Stimulated activated naive B cell treated with anti-CD40 and anti-IgM and Interleukin-4, amounts not matched to agents 10 μg/mL and 1 μg/mL and 100 μg/mL, for 72 hours (primary cell): Measurements from ENCODE around the gene TRAF3IP1.

Source experiments
- ATAC-seq, 2 donors: fragments of 150-1000 bp; cut with Tn5 transposase; replicated peaks; 2 replicates each; pipeline ENCODE4 v1.10.0; 2021; ENCODE audit warnings: moderate library complexity in 1 of 2
- DNase-seq: peaks from one replicate; pipeline ENCODE4 v3.0.0; 2021
- H3K27ac Mint-ChIP-seq: one replicate; pipeline ENCODE4 v1.8.0; 2022; ENCODE audit warnings: mild to moderate bottlenecking, mixed read lengths
- H3K27me3 Mint-ChIP-seq, 2 donors: one replicate each; pipeline ENCODE4 v1.8.0; 2022; ENCODE audit warnings: mixed read lengths in 2 of 2
- H3K36me3 Mint-ChIP-seq, 2 donors: one replicate each; pipeline ENCODE4 v1.8.0; 2022; ENCODE audit warnings: mixed read lengths in 2 of 2, mild to moderate bottlenecking in 1 of 2
- H3K4me1 Mint-ChIP-seq, 2 donors: one replicate each; pipeline ENCODE4 v1.8.0; 2022; ENCODE audit warnings: mixed read lengths in 2 of 2, mild to moderate bottlenecking in 1 of 2
- H3K4me3 Mint-ChIP-seq, 2 donors: one replicate each; pipeline ENCODE4 v1.8.0; 2022; ENCODE audit warnings: mild to moderate bottlenecking in 2 of 2, mixed read lengths in 2 of 2, moderate library complexity in 1 of 2
- H3K9me3 Mint-ChIP-seq, 2 donors: one replicate each; pipeline ENCODE4 v1.8.0; 2022; ENCODE audit warnings: mixed read lengths in 2 of 2, mild to moderate bottlenecking in 1 of 2

TRAF3IP1 gene

GRCh38 chr2:238418999-238419546, 98.8 kb downstream of the TRAF3IP1 start:
- H3K4me3 Mint-ChIP-seq = no peak overlapping the region
- DNase-seq (no peak), ATAC-seq (no peak)
- no peaks in the 10 kb centered on the region for H3K4me1 Mint-ChIP-seq
- H3K9me3 Mint-ChIP-seq = peaks cover 9 to 13% of the 10 kb centered on the region in 2 donors
- H3K27me3 Mint-ChIP-seq = peaks cover 4 to 10% of the 10 kb centered on the region in 2 donors
- no peak overlapping the region for H3K27ac Mint-ChIP-seq
- peaks cover 11 to 32% of the 10 kb centered on the region in 2 donors for H3K36me3 Mint-ChIP-seq

- Mint-ChIP-seq H3K4me1 (peaks cover under 1 to 3% of the 10 kb centered on the region in 2 donors), H3K9me3 (peaks cover 9 to 13% of the 10 kb centered on the region in 2 donors), H3K36me3 (peaks cover 10 to 30% of the 10 kb centered on the region in 2 donors), H3K27me3 (peaks cover 4 to 10% of the 10 kb centered on the region in 2 donors), H3K4me3 (no peak overlapping the region), H3K27ac (no peak overlapping the region)
- DNase-seq (no peak), ATAC-seq (no peak)
Observed at GRCh38 chr2:238420442-238420841, 100.1 kb downstream of the TRAF3IP1 start.

DNA sequence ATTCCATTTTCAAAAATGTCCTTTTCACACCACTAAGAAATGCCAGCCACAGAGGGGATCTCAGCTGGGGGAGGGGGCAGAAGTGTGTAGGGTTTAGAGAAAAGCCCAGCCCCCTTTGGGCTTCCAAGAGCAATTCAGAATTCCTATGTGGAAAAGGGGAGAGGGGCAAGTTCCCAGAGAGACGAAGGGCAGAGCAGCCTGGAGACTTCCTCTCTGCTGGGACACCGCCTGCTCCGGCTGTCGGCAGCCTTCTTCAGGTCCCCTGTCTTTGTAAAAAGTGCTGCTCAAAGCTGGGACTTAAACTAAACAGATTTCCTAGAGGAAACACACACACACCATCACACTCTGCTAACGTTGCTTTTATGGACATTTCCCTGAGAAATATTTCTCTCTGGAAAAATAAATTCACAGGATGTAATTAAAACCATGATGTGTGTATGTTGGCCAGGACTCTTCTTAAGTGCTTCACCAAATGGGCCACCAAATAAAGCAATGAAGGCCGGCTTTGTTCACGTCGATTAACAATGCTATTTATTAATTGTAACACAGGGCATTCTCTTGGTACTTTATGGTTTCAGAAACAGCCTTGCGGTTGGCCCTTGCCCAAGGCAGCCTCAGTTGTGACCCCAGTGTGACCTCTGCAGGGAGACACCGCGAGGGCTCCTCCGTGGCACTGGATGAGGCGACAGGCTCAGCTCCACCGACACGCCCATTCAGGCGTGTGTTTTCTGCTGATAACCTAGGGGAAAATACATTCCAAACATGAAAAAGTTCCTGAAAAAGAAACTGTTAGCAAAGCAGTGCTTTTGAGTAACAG, 100.8 kb downstream of the TRAF3IP1 start:
- no peak for ATAC-seq
- Mint-ChIP-seq H3K4me1 (peaks cover 3 to 10% of the 10 kb centered on the region in 2 donors), H3K4me3 (no peak overlapping the region), H3K27ac (no peak overlapping the region), H3K27me3 (peaks cover 4 to 10% of the 10 kb centered on the region in 2 donors), H3K9me3 (peaks cover 5 to 9% of the 10 kb centered on the region in 2 donors), H3K36me3 (peaks cover 9 to 23% of the 10 kb centered on the region in 2 donors)
- DNase-seq = no peak

DNA sequence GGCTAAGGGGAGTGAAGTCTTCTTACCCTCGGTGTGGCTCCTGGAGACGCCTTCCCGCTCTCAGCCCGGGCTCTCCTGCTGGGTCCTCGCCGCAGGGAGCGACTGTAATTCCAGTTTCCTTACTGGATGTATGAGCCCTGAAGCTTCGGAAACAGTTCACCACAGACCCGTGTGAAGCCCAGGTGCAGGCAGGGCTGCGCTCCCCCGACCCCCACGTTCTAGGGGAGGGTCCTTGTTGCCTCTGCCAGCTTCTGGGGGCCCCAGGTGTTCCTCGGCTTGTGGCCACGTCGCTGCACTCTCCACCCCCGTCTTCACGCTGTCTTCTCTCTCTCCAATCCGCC, 101.3 kb downstream of the TRAF3IP1 start:
- Mint-ChIP-seq H3K4me1 (peaks cover 5 to 12% of the 10 kb centered on the region in 2 donors), H3K27me3 (peaks cover 4 to 10% of the 10 kb centered on the region in 2 donors), H3K27ac (no peak overlapping the region), H3K4me3 (no peak overlapping the region), H3K9me3 (peaks cover 2 to 3% of the 10 kb centered on the region in 2 donors), H3K36me3 (peaks cover 5 to 17% of the 10 kb centered on the region in 2 donors)
- ATAC-seq = no peak
- DNase-seq = no peak

DNA sequence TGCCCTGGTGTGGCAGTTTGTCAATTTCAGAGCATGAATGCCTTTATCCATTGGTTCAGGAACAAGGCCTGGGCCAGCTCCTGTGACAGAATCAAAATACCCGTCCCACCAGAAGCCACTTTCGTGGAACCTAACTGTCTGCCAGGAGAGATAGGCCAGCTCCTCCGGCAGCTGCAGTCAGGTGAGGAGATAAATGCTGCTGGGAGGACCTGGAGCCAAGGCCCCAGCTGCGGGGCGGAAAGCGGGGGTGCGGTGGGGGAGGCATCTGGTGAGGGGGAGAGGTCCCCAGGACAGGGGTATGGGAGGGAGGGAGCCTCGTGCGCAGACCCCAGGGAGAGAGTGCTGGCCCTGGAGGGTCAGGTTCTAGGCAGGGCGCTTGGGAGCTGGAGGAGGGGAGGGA, 102.0 kb downstream of the TRAF3IP1 start:
- peaks cover 5 to 12% of the 10 kb centered on the region in 2 donors for H3K4me1 Mint-ChIP-seq
- DNase-seq (no peak), ATAC-seq (no peak)
- H3K9me3 Mint-ChIP-seq = no peaks in the 10 kb centered on the region
- peaks cover 3 to 15% of the 10 kb centered on the region in 2 donors for H3K36me3 Mint-ChIP-seq
- H3K4me3 Mint-ChIP-seq = no peak overlapping the region
- H3K27ac Mint-ChIP-seq = no peak overlapping the region
- H3K27me3 Mint-ChIP-seq = peaks cover 4 to 10% of the 10 kb centered on the region in 2 donors

DNA sequence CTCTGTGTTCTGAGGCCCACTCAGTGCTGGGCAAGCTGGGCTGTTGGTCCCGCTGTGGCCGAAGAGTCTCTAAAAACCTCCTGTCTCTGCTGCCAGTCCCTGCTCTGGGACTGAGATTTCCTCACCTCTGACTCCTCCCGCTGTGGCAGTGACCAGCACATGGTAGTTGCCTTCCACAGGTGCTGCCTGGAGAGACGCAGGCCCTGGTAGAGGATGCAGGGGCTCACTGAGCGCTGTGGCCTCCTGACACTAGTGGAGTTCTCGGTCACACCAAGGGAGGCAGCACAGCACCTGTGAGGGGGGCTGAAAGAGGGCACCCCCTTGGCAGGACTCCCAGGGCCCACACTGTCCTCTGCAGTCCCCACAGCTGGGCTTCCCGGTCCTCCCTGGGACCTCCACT, 102.6 kb downstream of the TRAF3IP1 start:
- Mint-ChIP-seq H3K27ac (no peak overlapping the region), H3K9me3 (no peaks in the 10 kb centered on the region), H3K4me3 (no peak overlapping the region), H3K27me3 (peaks cover 4 to 10% of the 10 kb centered on the region in 2 donors), H3K4me1 (peaks cover 9 to 16% of the 10 kb centered on the region in 2 donors), H3K36me3 (peaks cover 3 to 17% of the 10 kb centered on the region in 2 donors)
- ATAC-seq (no peak), DNase-seq (no peak)

- Mint-ChIP-seq H3K27ac (no peak overlapping the region), H3K4me1 (peaks cover 14 to 24% of the 10 kb centered on the region in 2 donors), H3K27me3 (peaks cover 0 to 6% of the 10 kb centered on the region in 2 donors), H3K9me3 (no peaks in the 10 kb centered on the region), H3K36me3 (peaks cover 3 to 13% of the 10 kb centered on the region in 2 donors), H3K4me3 (no peak overlapping the region)
- ATAC-seq (no peak), DNase-seq (no peak)
Observed at GRCh38 chr2:238423561-238424312, 103.4 kb downstream of the TRAF3IP1 start.

DNA sequence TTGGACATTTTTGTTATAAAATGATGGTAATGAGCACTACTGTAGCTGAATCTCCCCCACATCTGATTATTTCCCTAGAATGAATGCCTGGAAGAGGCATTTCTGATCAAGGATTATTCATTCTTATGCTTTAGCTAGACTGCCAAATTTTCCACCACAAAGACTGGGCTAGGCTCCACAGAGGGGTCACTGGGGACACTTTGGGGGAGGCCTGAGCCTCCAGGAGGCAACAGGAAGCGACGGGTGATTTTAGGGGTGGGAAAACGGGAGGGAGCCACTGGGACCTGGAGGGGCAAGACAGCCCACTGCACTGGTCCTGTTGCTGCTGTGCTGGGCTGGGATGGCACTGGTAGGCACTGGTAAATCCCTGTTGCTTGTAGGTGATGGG, 104.0 kb downstream of the TRAF3IP1 start:
- Mint-ChIP-seq H3K4me3 (no peak overlapping the region), H3K27ac (no peak overlapping the region), H3K27me3 (peaks cover 0 to 6% of the 10 kb centered on the region in 2 donors), H3K9me3 (no peaks in the 10 kb centered on the region), H3K36me3 (peaks cover 3 to 13% of the 10 kb centered on the region in 2 donors), H3K4me1 (peaks cover 14 to 26% of the 10 kb centered on the region in 2 donors)
- ATAC-seq = no peak
- DNase-seq = no peak

- Mint-ChIP-seq H3K27me3 (peaks cover 0 to 6% of the 10 kb centered on the region in 2 donors), H3K9me3 (no peaks in the 10 kb centered on the region), H3K4me3 (peak overlapping the region in 1 of 2 donors; percentile 94), H3K27ac (no peak overlapping the region), H3K36me3 (peaks cover 10 to 15% of the 10 kb centered on the region in 2 donors), H3K4me1 (peaks cover 18 to 32% of the 10 kb centered on the region in 2 donors)
- no peak for DNase-seq
- no peak for ATAC-seq
Observed at GRCh38 chr2:238425505-238425978, 105.2 kb downstream of the TRAF3IP1 start.

GRCh38 chr2:238425979-238426567, 105.8 kb downstream of the TRAF3IP1 start:
- Mint-ChIP-seq H3K36me3 (peaks cover 11 to 20% of the 10 kb centered on the region in 2 donors), H3K4me3 (peak overlapping the region; percentile 89 to 94), H3K9me3 (no peaks in the 10 kb centered on the region), H3K27ac (peak overlapping the region; percentile 93), H3K27me3 (peaks cover 0 to 6% of the 10 kb centered on the region in 2 donors), H3K4me1 (peaks cover 19 to 33% of the 10 kb centered on the region in 2 donors)
- DNase-seq = no peak
- peak; percentile 25 to 35 for ATAC-seq

GRCh38 chr2:238426568-238427434, 106.5 kb downstream of the TRAF3IP1 start, which contains the start of gene ASB1:
Gene ASB1, plus strand, starts transcription at chr2:238426927. Its CDS starts 144 bp downstream, at chr2:238427071.
- Mint-ChIP-seq H3K36me3 (peaks cover 14 to 25% of the 10 kb centered on the region in 2 donors), H3K9me3 (no peaks in the 10 kb centered on the region), H3K27ac (peak within 1 kb of the TSS; percentile 95), H3K27me3 (peaks cover 0 to 5% of the 10 kb centered on the region in 2 donors), H3K4me3 (peak within 1 kb of the TSS; percentile 91 to 94), H3K4me1 (peaks cover 23 to 33% of the 10 kb centered on the region in 2 donors)
- peak; percentile 84 to 89 for ATAC-seq
- DNase-seq = peak; percentile 76

- H3K9me3 Mint-ChIP-seq = no peaks in the 10 kb centered on the region
- no peaks in the 10 kb centered on the region for H3K27me3 Mint-ChIP-seq
- peaks cover 26 to 39% of the 10 kb centered on the region in 2 donors for H3K4me1 Mint-ChIP-seq
- H3K4me3 Mint-ChIP-seq = peak overlapping the region; percentile 91 to 94
- H3K27ac Mint-ChIP-seq = peak overlapping the region; percentile 95
- H3K36me3 Mint-ChIP-seq = peaks cover 11 to 20% of the 10 kb centered on the region in 2 donors
- peak; percentile 28 to 33 for ATAC-seq
- DNase-seq = no peak
Observed at GRCh38 chr2:238427435-238428162, 107.3 kb downstream of the TRAF3IP1 start.
